Stimulated activated CD4-positive, alpha-beta T cell treated with anti-CD3 and anti-CD28 coated beads, TNF-alpha, amount 100 ng/mL, for 48 hours (primary cell): ENCODE measurements around the gene SAMD3.
"Not testable (repeated sequence)": the region's sequence is repeated elsewhere in the genome, so short reads cannot be mapped to it uniquely, and the experiment has no call there.

Experiments used
- DNase-seq, 3 donors: peaks; one replicate each; pipeline ENCODE4 v3.0.0-alpha.2; 2020; ENCODE audit warnings: low read depth in 3 of 3

The SAMD3 gene

DNA sequence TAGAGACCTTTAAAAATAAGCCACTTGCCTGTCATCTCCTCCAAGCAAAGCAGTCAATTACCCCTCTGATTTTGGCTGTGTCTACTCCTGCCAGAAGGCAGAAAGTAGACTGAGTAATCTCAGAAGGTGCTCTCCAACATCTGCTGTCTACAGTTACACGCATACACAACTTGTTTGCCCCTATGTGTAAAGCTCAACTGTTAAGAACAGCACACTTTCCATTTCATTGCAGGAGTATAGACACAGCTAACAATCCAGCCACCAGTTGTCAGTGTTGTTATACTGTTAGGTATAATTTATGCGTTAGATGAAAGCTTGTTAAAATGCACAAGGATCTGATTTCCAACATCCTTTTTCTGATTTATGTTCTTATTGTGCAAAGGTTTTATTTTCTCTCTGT lies 88.2 kb downstream of the SAMD3 start:
- no peak for DNase-seq

DNA sequence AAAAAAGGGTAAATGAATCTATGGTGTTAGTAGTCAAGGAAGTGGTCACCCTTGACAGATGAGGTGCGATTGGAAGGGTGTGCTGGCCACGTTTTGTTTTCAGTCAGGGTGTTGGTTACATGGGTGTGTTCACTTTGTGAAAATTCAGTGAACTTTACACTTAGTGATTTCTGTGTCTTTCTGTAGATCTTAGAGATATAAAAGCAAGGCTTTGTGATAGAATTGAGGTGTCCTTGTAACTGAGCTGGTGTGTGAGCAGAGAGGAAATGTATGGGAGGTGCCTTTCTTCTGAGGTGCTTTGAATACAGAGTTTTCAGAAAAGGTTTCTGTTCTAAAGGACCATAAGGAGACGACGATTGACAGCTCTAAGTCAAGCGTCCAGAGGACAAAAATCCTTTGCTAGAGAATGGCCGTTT lies 90.5 kb downstream of the SAMD3 start:
- DNase-seq, result peak; percentile 12 to 48 (median 14)

GRCh38 chr6:130129762-130130246 lies 92.9 kb downstream of the SAMD3 start:
- DNase-seq, result no peak

DNA sequence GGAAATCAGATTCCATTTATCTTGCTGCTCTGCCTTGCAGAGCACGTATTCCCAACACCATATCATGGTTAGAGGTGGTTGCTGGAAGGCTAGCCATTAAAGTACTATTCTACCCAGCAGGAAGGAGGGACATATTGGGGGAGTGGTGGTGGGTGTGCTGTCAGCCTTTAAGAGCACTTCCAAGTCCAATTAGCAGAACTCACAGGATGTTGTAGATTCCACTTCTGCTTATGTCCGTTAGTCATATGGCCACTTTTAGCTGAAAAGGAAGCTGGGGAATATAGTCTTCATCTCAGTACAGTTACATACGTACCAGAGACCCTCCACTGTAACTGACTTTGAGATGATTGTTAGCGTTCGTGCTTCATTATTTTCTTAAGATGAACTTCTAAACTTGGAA lies 94.4 kb downstream of the SAMD3 start:
- DNase-seq, result no peak

DNA sequence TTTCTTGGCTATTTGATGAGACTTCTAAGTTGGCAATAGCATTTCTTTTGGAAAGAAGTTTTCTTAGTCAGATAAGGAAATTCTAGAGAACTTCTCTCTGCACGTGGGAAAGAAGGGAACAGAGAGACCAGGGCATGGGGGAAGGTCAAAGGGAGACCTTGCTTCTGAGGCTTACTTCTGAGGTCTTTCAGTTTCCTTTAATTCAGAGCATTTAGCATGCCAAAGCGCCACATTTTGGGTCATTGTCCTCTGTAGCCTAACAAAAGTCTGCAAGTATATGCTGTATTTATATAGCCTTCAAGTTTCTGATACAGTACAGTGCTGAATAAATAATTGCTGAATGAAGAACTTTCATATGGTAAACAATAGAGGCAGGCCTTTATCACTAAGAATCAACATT lies 95.6 kb downstream of the SAMD3 start:
- no peak for DNase-seq

DNA sequence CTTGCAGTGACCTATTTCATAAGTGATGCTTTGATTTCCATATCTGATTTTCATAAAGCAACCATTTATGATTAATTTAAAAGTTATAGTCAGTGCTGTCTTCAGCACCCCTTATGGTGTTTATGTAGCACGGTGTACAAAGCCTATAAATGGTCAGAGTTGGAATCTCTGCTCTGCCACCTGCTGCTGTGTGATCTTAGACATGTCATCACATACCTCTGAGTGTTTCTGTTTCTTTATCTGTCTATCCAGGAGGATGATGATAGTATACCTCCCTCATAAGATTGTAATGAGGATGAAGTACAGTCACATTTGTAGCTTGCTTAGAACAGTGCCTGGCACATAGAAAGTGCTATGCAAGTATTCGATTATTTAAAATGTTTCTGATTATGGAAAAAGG lies 100.5 kb downstream of the SAMD3 start:
- no peak for DNase-seq

DNA sequence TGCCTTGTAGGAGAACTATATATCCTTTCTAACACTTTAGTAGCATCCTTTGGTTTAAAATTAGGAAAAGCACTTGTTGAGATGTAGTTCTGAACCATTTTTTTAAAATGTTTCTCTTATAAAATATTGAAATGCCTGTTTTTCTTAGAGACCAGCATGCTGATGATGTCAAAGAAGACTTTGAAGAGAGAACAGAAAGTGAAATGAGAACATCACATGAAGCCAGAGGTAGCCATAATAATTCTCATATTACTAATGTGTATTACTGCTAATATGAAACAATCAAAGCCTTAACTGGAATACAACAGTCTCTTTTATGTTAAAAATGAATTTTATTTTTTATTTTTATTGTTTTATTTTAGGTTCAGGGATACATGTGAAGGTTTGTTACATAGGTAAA lies 102.0 kb downstream of the SAMD3 start:
- DNase-seq, result no peak

DNA sequence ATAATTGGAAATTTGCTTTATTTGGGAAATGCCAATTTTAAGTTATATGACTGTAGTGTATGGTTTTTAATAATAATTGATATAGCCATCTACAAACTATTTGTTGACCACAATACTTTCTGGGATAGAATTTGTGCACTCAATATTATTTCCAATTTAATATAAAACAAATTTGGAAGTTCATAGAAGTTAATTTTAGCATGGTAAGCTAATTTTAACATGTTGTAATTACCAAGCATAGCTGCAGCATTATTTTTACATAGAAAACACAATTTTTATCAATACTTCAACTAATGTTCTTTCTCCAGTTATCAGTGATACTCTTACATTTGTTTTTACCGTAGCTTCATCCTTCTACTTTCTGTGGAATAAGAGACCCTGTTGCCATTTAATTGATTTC lies 103.5 kb downstream of the SAMD3 start:
- DNase-seq, result no peak

- no peak for DNase-seq
Measured at GRCh38 chr6:130118236-130118635, 104.5 kb downstream of the SAMD3 start.

DNA sequence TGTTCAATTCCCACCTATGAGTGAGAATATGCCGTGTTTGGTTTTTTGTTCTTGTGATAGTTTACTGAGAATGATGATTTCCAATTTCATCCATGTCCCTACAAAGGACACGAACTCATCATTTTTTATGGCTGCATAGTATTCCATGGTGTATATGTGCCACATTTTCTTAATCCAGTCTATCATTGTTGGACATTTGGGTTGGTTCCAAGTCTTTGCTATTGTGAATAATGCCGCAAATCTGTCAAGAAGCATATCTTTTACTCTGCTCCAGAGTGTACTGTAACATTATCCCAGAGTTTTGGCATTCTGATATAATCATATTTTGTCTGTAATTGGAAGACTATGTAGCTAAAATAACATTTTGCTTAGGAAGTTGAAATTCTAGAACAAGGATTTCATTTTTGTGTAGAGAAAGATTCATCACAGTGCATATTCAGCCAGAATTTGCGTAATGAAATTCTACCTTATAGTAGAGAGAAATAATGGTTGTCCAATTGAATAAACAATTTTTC lies 105.5 kb downstream of the SAMD3 start:
- not testable (repeated sequence) for DNase-seq

GRCh38 chr6:130116273-130116672 lies 106.5 kb downstream of the SAMD3 start:
- no peak for DNase-seq

- no peak for DNase-seq
Measured at GRCh38 chr6:130115036-130115435, 107.7 kb downstream of the SAMD3 start.

- no peak for DNase-seq
Measured at GRCh38 chr6:130113201-130113710, 109.5 kb downstream of the SAMD3 start.

GRCh38 chr6:130111031-130111430 lies 111.7 kb downstream of the SAMD3 start:
- no peak for DNase-seq

DNA sequence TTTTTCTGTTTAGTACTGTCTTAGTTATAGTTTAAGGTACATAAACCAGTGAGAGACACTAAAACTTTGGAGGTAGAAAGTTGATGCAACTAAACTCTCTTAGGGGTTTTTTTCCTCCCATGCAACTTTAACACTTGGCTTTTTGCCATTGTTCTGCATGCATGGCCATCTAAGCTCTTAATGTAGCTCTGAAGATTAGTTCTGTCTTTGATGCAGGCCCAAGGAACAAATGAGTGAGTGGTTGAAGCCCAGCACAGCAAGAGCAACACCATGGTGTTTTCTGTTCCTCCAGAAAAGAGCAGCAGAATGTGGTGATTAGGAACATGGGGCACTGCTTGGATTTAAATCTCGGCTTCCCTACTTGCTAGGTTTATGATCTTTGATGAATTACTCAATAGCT lies 115.0 kb downstream of the SAMD3 start:
- no peak for DNase-seq

DNA sequence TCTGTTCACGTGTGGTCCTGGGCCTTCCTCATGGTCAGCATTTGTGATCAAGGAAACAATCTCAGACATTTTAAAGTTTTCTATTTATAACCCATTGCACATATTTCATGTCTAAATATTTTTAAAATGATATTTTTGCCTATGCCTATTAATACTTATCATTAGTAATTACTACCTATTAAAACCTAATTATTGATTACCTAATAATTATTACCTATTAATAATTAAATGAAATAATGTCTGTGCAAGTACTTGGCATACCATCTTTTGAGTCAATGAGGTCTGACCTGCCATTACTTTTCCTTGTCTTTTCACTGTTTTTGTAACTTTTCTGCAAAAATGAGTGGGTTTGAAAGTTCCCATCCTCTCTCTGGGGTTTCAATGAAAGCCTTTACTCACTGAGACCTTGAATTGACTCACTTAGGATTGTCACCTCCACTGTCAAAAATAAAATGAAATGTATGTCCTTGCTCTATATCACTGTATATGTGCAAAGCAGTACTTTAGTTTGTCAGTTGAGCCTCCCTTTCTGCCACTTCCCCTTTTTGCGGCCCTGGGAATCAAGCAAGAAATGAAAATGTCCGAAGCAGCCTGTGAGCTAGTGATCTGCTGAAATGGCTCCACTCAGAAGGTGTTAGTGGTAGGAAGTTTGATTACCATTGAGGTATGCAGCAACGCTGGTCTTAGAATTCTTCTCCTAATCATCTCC lies 116.6 kb downstream of the SAMD3 start:
- DNase-seq, result no peak

DNA sequence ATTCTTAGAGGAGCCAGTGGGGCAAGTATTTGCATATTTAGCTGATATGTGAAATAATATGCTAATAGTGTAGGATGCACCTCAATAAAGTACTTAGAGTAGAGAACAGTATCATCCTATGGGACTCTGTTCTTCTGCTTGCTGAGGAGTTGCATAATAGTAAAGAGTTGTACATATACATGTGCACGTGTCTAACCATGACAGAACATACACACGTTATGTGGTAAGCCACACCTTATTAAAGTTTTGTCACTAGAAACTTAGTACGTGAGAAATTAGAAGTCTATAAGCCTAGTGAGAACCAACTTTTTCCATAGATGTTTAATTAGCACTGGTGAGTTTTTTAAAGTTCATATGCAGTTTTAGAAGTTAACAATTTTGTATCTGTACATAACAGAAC lies 123.6 kb downstream of the SAMD3 start:
- no peak for DNase-seq

DNA sequence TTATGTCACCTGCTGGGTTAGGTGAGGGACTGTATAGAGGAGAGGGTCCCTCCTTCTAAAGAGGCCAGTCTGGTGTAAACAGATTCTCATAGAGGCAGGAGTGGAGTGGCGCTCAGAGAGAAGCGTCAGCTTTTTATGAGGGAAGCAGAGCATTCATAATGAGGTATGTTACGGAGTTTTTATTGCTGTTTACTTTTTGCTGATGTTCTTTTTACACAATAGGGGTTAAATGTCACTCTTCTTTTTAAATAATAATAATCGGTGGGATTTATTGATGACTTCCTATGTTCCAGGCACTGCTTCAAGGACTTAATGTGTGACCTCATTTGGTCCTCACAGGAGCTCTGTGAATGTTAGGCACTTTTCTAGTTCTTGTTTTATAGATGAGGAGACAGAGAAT lies 124.4 kb downstream of the SAMD3 start:
- DNase-seq, result no peak
